OCI-LY7 (cell line): ENCODE measurements around the gene TRRAP. TPM values are rescaled to one million over a fixed set of nuclear protein-coding genes. Genes with fewer than 3 reads are reported as not detected.

Experiments used
- BruUV-seq: library from RNA; stranded (reverse); fragments of 400-500 nt; replicated peaks from 2 replicates; lab custom pipeline; 2021; lab: Mats Ljungman, UMichigan
- CTCF ChIA-PET: fragments of 300-600 bp; sonication (Branson Sonifier 250); formaldehyde crosslinking; loops from one replicate; lab custom pipeline; 2022; ENCODE audit warnings: antibody characterized with exemption; ENCODE audit not compliant: unreplicated experiment; lab: Charles Lee
- POLR2A ChIA-PET: fragments of 300-600 bp; sonication (Branson Sonifier 250); formaldehyde crosslinking; loops from one replicate; lab custom pipeline; 2022; ENCODE audit warnings: antibody characterized with exemption; lab: Charles Lee
- DNase-seq: peaks from one replicate; pipeline ENCODE4 v3.0.0-alpha.2; 2015; ENCODE audit warnings: low spot score
- H2AFZ ChIP-seq: fragments of 200-600 bp; sonication (generic), shearing (Covaris generic); 2 replicates; pipeline ENCODE4 v1.6.1; 2014; ENCODE audit warnings: mild to moderate bottlenecking, antibody characterized with exemption, low read length, moderate library complexity
- H3K27ac ChIP-seq: fragments of 200-600 bp; sonication (generic); 2 replicates; pipeline ENCODE4 v1.5.1; 2014; ENCODE audit warnings: mixed run types, low read depth, mild to moderate bottlenecking, moderate library complexity, low read length, inconsistent platforms; ENCODE audit not compliant: poor library complexity, severe bottlenecking
- H3K36me3 ChIP-seq: fragments of 200-600 bp; sonication (generic); 2 replicates; pipeline ENCODE4 v1.6.1; 2014; ENCODE audit warnings: mild to moderate bottlenecking, antibody characterized with exemption, low read length, moderate library complexity, mixed read lengths; ENCODE audit not compliant: insufficient read depth
- H3K4me1 ChIP-seq: fragments of 200-600 bp; sonication (generic); 2 replicates; pipeline ENCODE4 v1.5.1; 2014; ENCODE audit warnings: mild to moderate bottlenecking, low read length; ENCODE audit not compliant: insufficient read depth, poor library complexity, severe bottlenecking
- H3K4me2 ChIP-seq: fragments of 200-600 bp; sonication (generic); 2 replicates; pipeline ENCODE4 v1.6.1; 2014; ENCODE audit warnings: mild to moderate bottlenecking, low read length
- H3K4me3 ChIP-seq: fragments of 200-600 bp; sonication (generic); 2 replicates; pipeline ENCODE4 v1.5.1; 2014; ENCODE audit warnings: mild to moderate bottlenecking, low read depth, low read length; ENCODE audit not compliant: poor library complexity, severe bottlenecking
- H3K79me2 ChIP-seq: fragments of 200-600 bp; sonication (generic); 2 replicates; pipeline ENCODE4 v1.6.1; 2016; ENCODE audit warnings: low read depth, mild to moderate bottlenecking, low read length, moderate library complexity, mixed read lengths; ENCODE audit not compliant: insufficient read depth
- H3K9me2 ChIP-seq: fragments of 200-600 bp; sonication (generic); 2 replicates; pipeline ENCODE4 v1.6.1; 2016; ENCODE audit warnings: mild to moderate bottlenecking, low read length, mixed read lengths; ENCODE audit not compliant: insufficient read depth
- H3K9me3 ChIP-seq: fragments of 200-600 bp; sonication (generic); 2 replicates; pipeline ENCODE4 v1.6.1; 2014; ENCODE audit warnings: mild to moderate bottlenecking, mixed run types, low read length, mixed read lengths
- H4K20me1 ChIP-seq: fragments of 200-600 bp; sonication (generic); 2 replicates; pipeline ENCODE4 v1.6.1; 2014; ENCODE audit warnings: mild to moderate bottlenecking, antibody characterized with exemption, low read length, moderate library complexity, mixed read lengths; ENCODE audit not compliant: insufficient read depth
- EZH2phosphoT487 ChIP-seq: fragments of 200-600 bp; sonication (generic); IDR thresholded peaks from 2 replicates; pipeline ENCODE4 v1.6.1; 2018; ENCODE audit warnings: low read depth, borderline replicate concordance, mild to moderate bottlenecking, mixed run types, antibody characterized with exemption, low read length, moderate library complexity, mixed read lengths
- intact Hi-C: fragments of 100-400 bp; cut with micrococcal nuclease; formaldehyde crosslinking; loops from one replicate; pipeline ENCODE4 v1.10.0; 2022; ENCODE audit not compliant: unreplicated experiment
- total RNA-seq, 2 experiments: library from RNA; depleted of rRNA in 1 of 2; stranded (reverse); fragments of >200 nt in 1 of 2; shearing (Covaris generic) in 1 of 2; gene quantifications; 2 replicates each; pipeline ENCODE4 v1.2.3, GENCODE V29; 2014 to 2022
- TF ChIP-seq, protein P1 (sequence below): fragments of 200-600 bp; sonication (generic); conservative IDR thresholded peaks from 2 replicates; pipeline ENCODE4 v1.5.1; 2014; ENCODE audit warnings: mild to moderate bottlenecking, antibody characterized with exemption, low read length, moderate library complexity, mixed read lengths

TRRAP gene
- total RNA-seq, 2 experiments from 2014 or later: 50.4 to 86.1 TPM

DNA sequence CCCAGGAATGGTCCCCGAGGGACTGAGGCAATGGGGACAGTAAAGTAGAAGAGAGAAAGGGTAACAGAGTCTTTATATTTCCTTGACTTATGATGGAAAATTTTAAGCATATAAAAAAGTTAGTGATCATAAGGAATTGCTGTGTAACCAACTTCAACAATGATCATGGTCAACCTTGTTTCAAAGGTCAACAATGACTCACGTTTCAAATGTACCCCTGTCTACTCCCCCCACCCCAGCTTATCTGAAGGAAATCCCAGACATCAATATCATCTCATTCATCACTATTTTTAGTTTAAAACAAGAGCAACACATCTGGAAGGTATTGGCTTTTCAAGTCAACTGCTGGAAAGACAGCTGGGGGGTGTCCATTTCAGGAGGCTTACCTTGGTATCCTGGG lies 172.6 kb downstream of the TRRAP start:
- no TSS peak for BruUV-seq

DNA sequence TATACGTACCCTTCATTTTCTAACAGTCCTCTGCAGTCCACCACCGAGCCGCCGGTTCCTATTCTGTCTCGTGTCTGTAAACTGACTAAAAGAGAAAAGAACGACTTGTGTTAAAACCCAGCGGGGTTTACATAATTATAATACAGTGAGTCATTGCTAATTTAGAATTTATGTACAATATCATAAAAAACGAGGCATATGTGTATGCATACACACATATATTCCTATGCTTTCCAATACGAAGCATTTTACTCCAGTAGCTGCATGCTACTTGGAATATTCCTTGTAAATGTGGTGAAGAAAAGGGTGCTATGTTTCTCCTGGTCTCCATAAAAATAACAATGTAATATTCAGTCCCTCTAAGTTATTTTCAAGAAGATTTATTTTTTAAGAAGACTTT lies 176.4 kb downstream of the TRRAP start:
- Histone ChIP-seq H3K4me2 (no peak overlapping the region), H3K4me1 (no peaks in the 10 kb centered on the region), H3K36me3 (peaks cover 72% of the 10 kb centered on the region), H4K20me1 (no peaks in the 10 kb centered on the region), H3K9me2 (no peaks in the 10 kb centered on the region), H3K27ac (no peak overlapping the region), H3K4me3 (no peak overlapping the region), H3K9me3 (no peaks in the 10 kb centered on the region), H3K79me2 (no peaks in the 10 kb centered on the region), H2AFZ (no peak overlapping the region)
- ChIA-PET POLR2A (interaction anchor here (0.6 kb wide), 1 partner anchor 10 kb away, joined by 3 read pairs; no protein-coding TSS in a partner anchor), CTCF (no interaction called here)
- intact Hi-C loops: no loop called here
- no peak for DNase-seq
- no peak for TF ChIP-seq EZH2phosphoT487
- TF ChIP-seq, protein P1, sequence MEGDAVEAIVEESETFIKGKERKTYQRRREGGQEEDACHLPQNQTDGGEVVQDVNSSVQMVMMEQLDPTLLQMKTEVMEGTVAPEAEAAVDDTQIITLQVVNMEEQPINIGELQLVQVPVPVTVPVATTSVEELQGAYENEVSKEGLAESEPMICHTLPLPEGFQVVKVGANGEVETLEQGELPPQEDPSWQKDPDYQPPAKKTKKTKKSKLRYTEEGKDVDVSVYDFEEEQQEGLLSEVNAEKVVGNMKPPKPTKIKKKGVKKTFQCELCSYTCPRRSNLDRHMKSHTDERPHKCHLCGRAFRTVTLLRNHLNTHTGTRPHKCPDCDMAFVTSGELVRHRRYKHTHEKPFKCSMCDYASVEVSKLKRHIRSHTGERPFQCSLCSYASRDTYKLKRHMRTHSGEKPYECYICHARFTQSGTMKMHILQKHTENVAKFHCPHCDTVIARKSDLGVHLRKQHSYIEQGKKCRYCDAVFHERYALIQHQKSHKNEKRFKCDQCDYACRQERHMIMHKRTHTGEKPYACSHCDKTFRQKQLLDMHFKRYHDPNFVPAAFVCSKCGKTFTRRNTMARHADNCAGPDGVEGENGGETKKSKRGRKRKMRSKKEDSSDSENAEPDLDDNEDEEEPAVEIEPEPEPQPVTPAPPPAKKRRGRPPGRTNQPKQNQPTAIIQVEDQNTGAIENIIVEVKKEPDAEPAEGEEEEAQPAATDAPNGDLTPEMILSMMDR: no peak
- BruUV-seq: no TSS peak

More for the DNA sequence above, 172.6 kb downstream of the TRRAP start:
- no peak overlapping the region for H2AFZ ChIP-seq
- no peak overlapping the region for H3K4me3 ChIP-seq
- TF ChIP-seq EZH2phosphoT487: no peak
- TF ChIP-seq, protein P1: no peak
- H3K4me1 ChIP-seq: no peaks in the 10 kb centered on the region
- DNase-seq: no peak
- intact Hi-C loops: no loop called here
- H4K20me1 ChIP-seq: no peaks in the 10 kb centered on the region
- H3K9me2 ChIP-seq: no peaks in the 10 kb centered on the region
- H3K36me3 ChIP-seq: peaks cover 85% of the 10 kb centered on the region
- ChIA-PET CTCF (no interaction called here), POLR2A (no interaction called here)
- H3K9me3 ChIP-seq: no peaks in the 10 kb centered on the region
- H3K79me2 ChIP-seq: no peaks in the 10 kb centered on the region
- H3K27ac ChIP-seq: no peak overlapping the region
- H3K4me2 ChIP-seq: no peak overlapping the region

DNA sequence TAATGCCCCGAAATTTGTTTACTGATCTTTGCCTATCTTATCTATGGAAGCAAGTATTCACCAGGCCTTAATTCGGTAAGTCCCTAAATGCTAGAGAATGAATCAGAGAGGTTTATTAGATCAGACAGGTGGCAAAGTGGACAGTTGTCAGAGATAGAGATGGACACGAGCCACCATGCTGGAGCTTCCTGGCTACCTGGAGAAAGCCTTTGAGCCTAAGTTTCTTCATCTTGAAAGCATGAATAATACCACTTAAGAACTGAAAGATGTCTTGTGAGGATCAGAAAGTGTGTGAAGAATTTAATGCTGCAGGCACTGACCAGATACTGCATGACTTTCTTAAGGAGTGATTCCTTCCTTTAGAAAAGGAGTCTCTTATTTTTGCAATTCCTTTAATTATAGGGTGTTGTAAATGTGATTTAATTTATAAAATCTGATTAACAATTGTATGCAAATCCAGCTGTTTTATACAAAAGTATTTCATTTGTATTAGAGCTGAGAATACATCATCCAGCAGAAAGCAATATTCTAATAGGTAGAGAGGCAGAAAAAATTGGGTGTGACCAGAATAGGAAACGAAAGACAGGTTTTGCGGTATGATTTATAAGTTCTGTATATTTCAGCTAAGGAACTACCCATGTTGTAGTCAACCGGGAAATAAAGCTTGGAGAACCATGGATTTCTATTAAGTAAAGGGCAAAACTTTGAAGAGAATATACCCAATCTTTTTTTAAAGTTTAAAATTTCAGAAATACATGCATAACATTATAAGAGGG lies 182.9 kb downstream of the TRRAP start:
- no peaks in the 10 kb centered on the region for H3K79me2 ChIP-seq
- DNase-seq: no peak

More for the DNA sequence above, 182.9 kb downstream of the TRRAP start:
- Histone ChIP-seq H2AFZ (no peak overlapping the region), H3K36me3 (peaks cover 16% of the 10 kb centered on the region), H3K4me2 (no peak overlapping the region), H3K4me1 (no peaks in the 10 kb centered on the region), H3K9me2 (no peaks in the 10 kb centered on the region), H3K4me3 (no peak overlapping the region), H3K27ac (no peak overlapping the region), H4K20me1 (0 out of 2 replicates have a peak, but pooled peaks cover 8% of the 10 kb centered on the region), H3K9me3 (no peaks in the 10 kb centered on the region)
- ChIA-PET POLR2A (interaction anchor here (0.6 to 1.0 kb wide), 7 partner anchors 12 to 258 kb away, joined by 3 to 6 read pairs (median 5); no protein-coding TSS in a partner anchor), CTCF (no interaction called here)
- no TSS peak for BruUV-seq
- TF ChIP-seq EZH2phosphoT487: no peak
- TF ChIP-seq, protein P1: no peak
- intact Hi-C loops: no loop called here
